ENCODE results near the gene OPN1LW. TPM values are rescaled to one million over a fixed set of nuclear protein-coding genes. Genes with fewer than 3 reads are reported as not detected.

The OPN1LW gene
- total and polyA plus RNA-seq, 2 donors (not counting 1 experiment from before 2014, with no cell fraction given): not detected

DNA sequence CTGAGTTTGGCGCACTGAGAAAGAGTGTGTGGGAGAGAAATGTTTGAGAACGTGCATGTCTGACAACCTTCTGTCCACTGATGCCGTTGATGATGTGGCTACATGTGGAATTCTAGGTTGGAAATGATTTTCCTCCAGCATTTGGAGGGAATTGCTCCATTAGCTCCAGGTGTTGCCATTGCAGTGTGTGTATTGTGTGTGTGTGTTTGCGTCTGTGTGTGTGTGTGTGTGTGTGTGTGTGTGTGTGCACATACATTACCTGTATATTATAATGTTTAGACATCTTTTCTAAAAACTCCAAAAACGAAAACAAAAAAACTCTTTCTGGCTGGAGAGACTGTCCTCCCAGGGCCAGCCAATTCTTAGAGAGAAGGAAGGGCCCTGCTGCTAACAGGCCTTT, 28.3 kb upstream of the OPN1LW start:
- Histone ChIP-seq H3K4me3 (ENCODE audit: control extremely low read depth in 1 of 5, extremely low read depth in 1 of 5, insufficient read depth in 1 of 5, low read depth in 2 of 5, low read length in 4 of 5) (no peak overlapping the region), H4K20me1 (ENCODE audit: control insufficient read depth, insufficient read depth, low read length, poor library complexity, severe bottlenecking) (no peaks in the 10 kb centered on the region), H3K4me2 (replicated peaks; ENCODE audit: low read depth, low read length, poor library complexity, severe bottlenecking) (no peak overlapping the region), H3K79me2 (ENCODE audit: control insufficient read depth, insufficient read depth, low read length) (no peaks in the 10 kb centered on the region), H2AFZ (ENCODE audit: insufficient read depth, low read depth, low read length, poor library complexity, severe bottlenecking) (no peak overlapping the region), H3K27me3 (replicated peaks in 1 of 4; ENCODE audit: control extremely low read depth in 1 of 4, control insufficient read depth in 3 of 4, insufficient read depth in 4 of 4, low read length in 3 of 4) (no peaks in the 10 kb centered on the region), H3K4me1 (ENCODE audit: control insufficient read depth in 2 of 2, insufficient read depth in 2 of 2, low read length in 2 of 2) (no peaks in the 10 kb centered on the region), H3K9me3 (ENCODE audit: control extremely low read depth in 1 of 3, control insufficient read depth in 2 of 3, insufficient read depth in 1 of 3, low read length in 2 of 3) (no peaks in the 10 kb centered on the region), H3K9ac (ENCODE audit: low read length) (no peak overlapping the region), H3K27ac (ENCODE audit: low read length in 2 of 2) (no peak overlapping the region), H3K36me3 (replicated peaks in 1 of 2; ENCODE audit: control extremely low read depth in 1 of 2, control insufficient read depth in 1 of 2, extremely low read depth in 1 of 2, insufficient read depth in 2 of 2, low read length in 1 of 2) (no peaks in the 10 kb centered on the region)
- DNase-seq: no peak
- no peaks in the 10 kb centered on the region for H3K27me3 Mint-ChIP-seq
- POLR2A ChIA-PET: no interaction called here
- CTCF ChIA-PET: no interaction called here
- H3K4me1 Mint-ChIP-seq: peaks cover 4% of the 10 kb centered on the region
- no peak overlapping the region for H3K27ac Mint-ChIP-seq
- no peak overlapping the region for H3K4me3 Mint-ChIP-seq
- intact Hi-C loops (cut with micrococcal nuclease): no loop called here
- H3K9me3 Mint-ChIP-seq (ENCODE audit: insufficient read depth): no peaks in the 10 kb centered on the region
- no peak for ATAC-seq (ENCODE audit: low read depth)
- TF ChIP-seq, protein P1, sequence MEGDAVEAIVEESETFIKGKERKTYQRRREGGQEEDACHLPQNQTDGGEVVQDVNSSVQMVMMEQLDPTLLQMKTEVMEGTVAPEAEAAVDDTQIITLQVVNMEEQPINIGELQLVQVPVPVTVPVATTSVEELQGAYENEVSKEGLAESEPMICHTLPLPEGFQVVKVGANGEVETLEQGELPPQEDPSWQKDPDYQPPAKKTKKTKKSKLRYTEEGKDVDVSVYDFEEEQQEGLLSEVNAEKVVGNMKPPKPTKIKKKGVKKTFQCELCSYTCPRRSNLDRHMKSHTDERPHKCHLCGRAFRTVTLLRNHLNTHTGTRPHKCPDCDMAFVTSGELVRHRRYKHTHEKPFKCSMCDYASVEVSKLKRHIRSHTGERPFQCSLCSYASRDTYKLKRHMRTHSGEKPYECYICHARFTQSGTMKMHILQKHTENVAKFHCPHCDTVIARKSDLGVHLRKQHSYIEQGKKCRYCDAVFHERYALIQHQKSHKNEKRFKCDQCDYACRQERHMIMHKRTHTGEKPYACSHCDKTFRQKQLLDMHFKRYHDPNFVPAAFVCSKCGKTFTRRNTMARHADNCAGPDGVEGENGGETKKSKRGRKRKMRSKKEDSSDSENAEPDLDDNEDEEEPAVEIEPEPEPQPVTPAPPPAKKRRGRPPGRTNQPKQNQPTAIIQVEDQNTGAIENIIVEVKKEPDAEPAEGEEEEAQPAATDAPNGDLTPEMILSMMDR (IDR thresholded peaks at IDR 0.05): no peak
- no peak for TF ChIP-seq EZH2 (IDR thresholded peaks at IDR 0.05; ENCODE audit: borderline replicate concordance, insufficient read depth, low read depth, low read length, poor library complexity, severe bottlenecking)
- WGBS (ENCODE audit: insufficient coverage): 100% methylated on average over 2 of the region's 5 CpGs

DNA sequence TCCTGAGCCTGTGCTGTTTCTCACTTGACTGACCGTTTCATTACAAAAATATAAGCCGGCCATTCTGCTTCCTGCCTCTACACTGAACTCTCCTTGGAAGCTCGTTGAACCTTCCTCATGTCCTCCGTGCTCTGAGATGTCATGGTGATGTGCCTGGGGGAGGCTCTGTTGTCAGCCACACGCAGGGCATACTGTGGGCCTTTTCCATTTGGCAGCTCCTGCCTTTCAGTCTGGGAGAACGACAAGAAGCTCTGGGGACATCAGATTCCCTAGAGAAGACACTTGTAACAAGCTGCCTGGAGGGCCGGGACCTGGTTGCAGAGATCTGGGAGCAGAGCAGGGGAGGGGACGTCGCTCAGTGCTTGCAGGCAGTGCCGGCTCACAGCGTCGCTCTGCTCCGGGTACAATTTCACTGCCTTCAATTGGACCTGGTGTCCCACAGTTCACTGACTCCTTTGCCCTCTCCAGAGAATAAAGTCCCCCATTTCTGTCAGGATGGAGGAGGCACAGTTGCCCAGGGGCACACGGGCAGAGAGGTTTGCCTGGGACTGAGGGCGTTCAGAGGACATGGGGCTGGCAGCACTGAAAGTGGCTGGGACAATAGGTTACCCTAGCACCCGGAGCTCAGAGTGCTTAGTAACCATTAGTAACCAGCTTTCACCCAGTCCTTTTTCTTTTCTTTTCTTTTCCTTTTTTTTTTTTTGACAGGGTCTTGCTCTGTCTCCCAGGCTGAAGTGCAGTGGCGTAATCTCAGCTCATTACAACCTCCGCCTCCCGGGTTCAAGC, 27.4 kb upstream of the OPN1LW start:
- Histone ChIP-seq H3K4me1 (ENCODE audit: control insufficient read depth in 2 of 2, insufficient read depth in 2 of 2, low read length in 2 of 2) (no peaks in the 10 kb centered on the region), H3K4me2 (replicated peaks; ENCODE audit: low read depth, low read length, poor library complexity, severe bottlenecking) (no peak overlapping the region), H4K20me1 (ENCODE audit: control insufficient read depth, insufficient read depth, low read length, poor library complexity, severe bottlenecking) (no peaks in the 10 kb centered on the region), H3K9ac (ENCODE audit: low read length) (no peak overlapping the region), H2AFZ (ENCODE audit: insufficient read depth, low read depth, low read length, poor library complexity, severe bottlenecking) (no peak overlapping the region), H3K27ac (ENCODE audit: low read length in 2 of 2) (no peak overlapping the region), H3K27me3 (replicated peaks in 1 of 4; ENCODE audit: control extremely low read depth in 1 of 4, control insufficient read depth in 3 of 4, insufficient read depth in 4 of 4, low read length in 3 of 4) (no peaks in the 10 kb centered on the region), H3K9me3 (ENCODE audit: control extremely low read depth in 1 of 3, control insufficient read depth in 2 of 3, insufficient read depth in 1 of 3, low read length in 2 of 3) (no peaks in the 10 kb centered on the region), H3K4me3 (ENCODE audit: control extremely low read depth in 1 of 5, extremely low read depth in 1 of 5, insufficient read depth in 1 of 5, low read depth in 2 of 5, low read length in 4 of 5) (no peak overlapping the region), H3K79me2 (ENCODE audit: control insufficient read depth, insufficient read depth, low read length) (no peaks in the 10 kb centered on the region), H3K36me3 (replicated peaks in 1 of 2; ENCODE audit: control extremely low read depth in 1 of 2, control insufficient read depth in 1 of 2, extremely low read depth in 1 of 2, insufficient read depth in 2 of 2, low read length in 1 of 2) (no peaks in the 10 kb centered on the region)
- no peak overlapping the region for H3K27ac Mint-ChIP-seq
- ATAC-seq (ENCODE audit: low read depth) (no peak), DNase-seq (no peak)
- ChIA-PET POLR2A (no interaction called here), CTCF (interaction anchor here (1.0 kb wide), 1 partner anchor 192 kb away, joined by 3 read pairs; no protein-coding TSS in a partner anchor)
- WGBS (ENCODE audit: insufficient coverage): 87% methylated on average over 7 of the region's 19 CpGs
- H3K4me1 Mint-ChIP-seq: peaks cover 4% of the 10 kb centered on the region
- no peaks in the 10 kb centered on the region for H3K27me3 Mint-ChIP-seq
- H3K4me3 Mint-ChIP-seq: no peak overlapping the region
- TF ChIP-seq, protein P1 (IDR thresholded peaks at IDR 0.05): no peak
- TF ChIP-seq EZH2 (IDR thresholded peaks at IDR 0.05; ENCODE audit: borderline replicate concordance, insufficient read depth, low read depth, low read length, poor library complexity, severe bottlenecking): no peak
- intact Hi-C loops (cut with micrococcal nuclease): no loop called here
- H3K9me3 Mint-ChIP-seq (ENCODE audit: insufficient read depth): no peaks in the 10 kb centered on the region

All from B cell (primary cell).